ENCODE results near the gene DMAP1.

Gene DMAP1

DNA sequence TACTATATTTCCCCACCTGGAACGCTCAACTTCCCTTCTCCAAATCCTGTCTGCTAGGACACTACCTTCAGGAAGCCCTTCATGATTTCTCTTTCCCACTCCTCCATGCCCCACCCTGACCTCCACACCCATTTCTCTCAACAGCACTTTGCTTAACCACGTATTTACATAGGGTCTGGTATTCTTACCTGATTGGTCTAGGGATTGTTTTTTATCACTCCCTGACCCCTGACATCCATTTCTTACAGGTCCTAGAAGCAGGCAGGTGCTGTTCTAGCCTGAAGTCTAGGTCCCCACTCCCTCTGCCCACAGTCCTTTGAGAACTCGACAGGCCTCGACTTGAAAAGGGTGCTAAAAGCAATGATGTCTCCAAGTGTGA, 47.5 kb downstream of the DMAP1 start:
- H3K9me3 ChIP-seq = no peaks in the 10 kb centered on the region
- peaks cover 0 to 28% (median 6%) of the 10 kb centered on the region in 3 donors for H3K36me3 ChIP-seq
- no peaks in the 10 kb centered on the region for H3K27me3 ChIP-seq
- H3K27ac ChIP-seq = no peak overlapping the region
- H3K4me1 ChIP-seq = no peaks in the 10 kb centered on the region
- TF ChIP-seq, protein P1, sequence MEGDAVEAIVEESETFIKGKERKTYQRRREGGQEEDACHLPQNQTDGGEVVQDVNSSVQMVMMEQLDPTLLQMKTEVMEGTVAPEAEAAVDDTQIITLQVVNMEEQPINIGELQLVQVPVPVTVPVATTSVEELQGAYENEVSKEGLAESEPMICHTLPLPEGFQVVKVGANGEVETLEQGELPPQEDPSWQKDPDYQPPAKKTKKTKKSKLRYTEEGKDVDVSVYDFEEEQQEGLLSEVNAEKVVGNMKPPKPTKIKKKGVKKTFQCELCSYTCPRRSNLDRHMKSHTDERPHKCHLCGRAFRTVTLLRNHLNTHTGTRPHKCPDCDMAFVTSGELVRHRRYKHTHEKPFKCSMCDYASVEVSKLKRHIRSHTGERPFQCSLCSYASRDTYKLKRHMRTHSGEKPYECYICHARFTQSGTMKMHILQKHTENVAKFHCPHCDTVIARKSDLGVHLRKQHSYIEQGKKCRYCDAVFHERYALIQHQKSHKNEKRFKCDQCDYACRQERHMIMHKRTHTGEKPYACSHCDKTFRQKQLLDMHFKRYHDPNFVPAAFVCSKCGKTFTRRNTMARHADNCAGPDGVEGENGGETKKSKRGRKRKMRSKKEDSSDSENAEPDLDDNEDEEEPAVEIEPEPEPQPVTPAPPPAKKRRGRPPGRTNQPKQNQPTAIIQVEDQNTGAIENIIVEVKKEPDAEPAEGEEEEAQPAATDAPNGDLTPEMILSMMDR (IDR thresholded peaks at IDR 0.05) = no peak
- intact Hi-C loops (cut with DNase I; ENCODE audit: low total_unique reads) = no loop called here
- no peak overlapping the region for H3K4me3 ChIP-seq
- DNase-seq = no peak

DNA sequence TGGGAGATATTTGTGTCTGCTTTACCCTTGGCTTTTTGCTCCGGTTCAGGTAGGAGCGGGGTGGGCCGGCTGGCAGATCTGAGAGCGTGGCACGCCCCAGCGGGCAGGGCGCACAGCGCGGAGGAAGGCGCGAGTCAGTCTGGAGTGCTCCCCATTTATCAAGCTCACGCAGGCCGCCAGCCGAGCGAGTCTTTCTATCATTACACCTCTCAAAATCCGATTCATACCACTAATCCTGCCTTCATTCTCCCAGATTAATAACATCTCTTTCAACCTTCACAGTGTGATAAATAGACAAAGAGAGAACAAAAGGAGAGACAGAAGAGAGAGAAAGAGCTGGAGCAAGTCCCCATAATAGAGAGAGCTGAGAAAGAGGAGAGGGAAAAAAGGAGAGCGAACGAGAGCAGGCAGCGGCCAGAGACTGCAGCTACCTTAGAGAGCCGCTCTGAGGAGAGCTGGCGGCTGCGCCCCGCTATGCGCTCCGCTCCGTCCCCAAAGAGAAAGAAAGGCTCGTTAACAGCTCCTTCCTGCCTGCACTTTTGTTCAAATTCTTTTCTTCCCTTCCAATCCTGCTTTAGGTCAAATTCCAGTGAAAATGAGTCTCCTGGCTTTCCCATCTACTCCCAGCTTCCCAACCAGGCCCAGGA, 48.0 kb downstream of the DMAP1 start:
- Histone ChIP-seq H3K9me3 (no peaks in the 10 kb centered on the region), H3K36me3 (peaks cover 0 to 23% (median 6%) of the 10 kb centered on the region in 3 donors), H3K4me1 (no peaks in the 10 kb centered on the region), H3K27ac (no peak overlapping the region), H3K4me3 (no peak overlapping the region), H3K27me3 (no peaks in the 10 kb centered on the region)
- no peak for DNase-seq
- TF ChIP-seq, protein P1 (IDR thresholded peaks at IDR 0.05) = no peak
- intact Hi-C loops (cut with DNase I; ENCODE audit: low total_unique reads) = no loop called here

DNA sequence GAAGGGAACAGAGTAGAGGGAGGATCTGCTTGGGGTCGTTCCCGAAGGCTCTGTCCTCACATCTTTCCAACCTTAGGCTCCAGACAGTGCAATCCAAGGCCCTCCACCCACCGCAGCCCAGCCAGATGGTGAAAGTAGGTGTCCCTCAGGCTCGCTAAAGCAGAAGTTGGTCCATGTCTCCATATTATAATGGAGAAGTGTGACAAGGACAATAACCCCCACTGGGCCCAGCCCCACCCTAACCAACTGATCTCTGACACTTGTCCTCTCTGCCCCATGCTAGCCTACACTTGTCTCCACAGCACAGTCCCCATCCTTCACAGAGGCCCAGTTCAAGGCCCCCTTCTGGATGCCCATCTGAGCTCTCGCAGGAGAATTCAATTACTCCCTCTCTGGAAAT, 48.7 kb downstream of the DMAP1 start:
- Histone ChIP-seq H3K27ac (no peak overlapping the region), H3K4me3 (no peak overlapping the region), H3K27me3 (no peaks in the 10 kb centered on the region), H3K36me3 (peaks cover 0 to 16% (median 3%) of the 10 kb centered on the region in 3 donors), H3K4me1 (no peaks in the 10 kb centered on the region), H3K9me3 (no peaks in the 10 kb centered on the region)
- DNase-seq = no peak
- TF ChIP-seq, protein P1 (IDR thresholded peaks at IDR 0.05) = no peak
- intact Hi-C loops (cut with DNase I; ENCODE audit: low total_unique reads) = no loop called here

DNA sequence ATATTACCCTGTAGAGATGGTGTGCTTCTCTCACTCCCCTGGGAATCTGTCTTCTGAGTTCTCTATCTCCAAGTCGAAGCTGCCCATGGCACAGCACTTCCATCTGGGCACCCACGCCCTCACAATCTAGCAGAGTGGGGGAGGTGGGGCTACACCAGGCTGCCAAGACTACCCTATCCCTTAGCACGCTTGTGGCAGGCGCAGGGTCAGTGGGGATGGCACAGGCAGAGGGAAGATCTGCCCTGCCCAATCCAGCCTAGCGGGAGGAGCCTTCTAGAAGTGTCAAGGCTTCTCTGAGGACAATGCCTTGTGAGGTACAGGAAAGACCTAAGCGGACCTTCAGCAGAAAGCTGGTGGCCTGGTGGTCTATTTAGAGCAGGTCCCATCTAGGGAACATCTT, 49.1 kb downstream of the DMAP1 start:
- peaks cover 0 to 13% (median 0%) of the 10 kb centered on the region in 3 donors for H3K36me3 ChIP-seq
- TF ChIP-seq, protein P1 (IDR thresholded peaks at IDR 0.05) = no peak
- DNase-seq = no peak
- no peaks in the 10 kb centered on the region for H3K9me3 ChIP-seq
- no peaks in the 10 kb centered on the region for H3K27me3 ChIP-seq
- H3K27ac ChIP-seq = no peak overlapping the region
- intact Hi-C loops (cut with DNase I; ENCODE audit: low total_unique reads) = no loop called here
- no peaks in the 10 kb centered on the region for H3K4me1 ChIP-seq
- H3K4me3 ChIP-seq = no peak overlapping the region

DNA sequence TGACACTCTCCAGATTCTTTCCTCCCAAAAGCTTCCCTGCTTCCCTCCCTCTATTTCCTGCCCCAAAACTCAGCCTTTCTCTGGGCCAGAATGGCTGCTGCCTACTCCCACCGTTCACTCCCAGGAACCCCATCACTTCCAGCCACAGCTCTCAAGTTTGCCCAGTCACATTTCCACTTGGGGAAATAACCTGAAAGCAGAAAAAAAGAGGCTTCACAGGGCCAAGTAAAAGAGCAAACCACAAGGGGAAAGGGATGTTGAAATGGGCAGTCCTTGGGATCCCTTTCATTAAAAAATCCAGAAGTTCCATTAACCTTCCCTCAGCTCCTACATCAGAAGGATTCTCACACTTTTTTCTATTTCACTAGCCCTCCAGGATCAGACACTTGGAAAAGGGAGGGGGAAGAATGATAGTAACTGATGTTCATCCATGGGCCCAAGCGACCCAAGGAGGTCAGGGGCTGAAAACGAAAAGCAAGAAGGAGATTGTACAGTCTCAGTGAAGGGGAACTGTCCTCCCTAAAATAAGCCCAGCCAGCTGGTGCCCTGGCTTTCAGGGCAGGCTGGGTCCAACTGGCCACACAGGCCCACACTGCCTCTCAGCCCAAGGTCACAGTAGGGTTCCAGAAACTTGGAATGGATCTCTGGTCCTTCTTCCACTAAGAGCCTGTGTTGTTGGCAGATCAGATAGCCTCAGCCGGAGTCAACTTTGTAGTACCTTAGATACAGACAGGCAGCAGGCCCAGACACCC, 49.7 kb downstream of the DMAP1 start:
- Histone ChIP-seq H3K27me3 (no peaks in the 10 kb centered on the region), H3K9me3 (no peaks in the 10 kb centered on the region), H3K4me1 (no peaks in the 10 kb centered on the region), H3K4me3 (no peak overlapping the region), H3K36me3 (peaks cover 0 to 9% (median 0%) of the 10 kb centered on the region in 3 donors), H3K27ac (no peak overlapping the region)
- DNase-seq = no peak
- intact Hi-C loops (cut with DNase I; ENCODE audit: low total_unique reads) = no loop called here
- TF ChIP-seq, protein P1 (IDR thresholded peaks at IDR 0.05) = no peak
